Stimulated activated CD4-positive, alpha-beta T cell treated with anti-CD3 and anti-CD28 coated beads, Interleukin-4, amount 100 ng/mL, for 24 hours (primary cell): ENCODE data around the gene SERGEF.
"Not testable (repeated sequence)": the region's sequence is repeated elsewhere in the genome, so short reads cannot be mapped to it uniquely, and the experiment has no call there.

Source experiments
- DNase-seq: peaks from one replicate; pipeline ENCODE4 v3.0.0-alpha.2; 2020

The SERGEF gene

GRCh38 chr11:17901481-17901880 is 111.4 kb downstream of the SERGEF start:
- DNase-seq, result no peak

DNA sequence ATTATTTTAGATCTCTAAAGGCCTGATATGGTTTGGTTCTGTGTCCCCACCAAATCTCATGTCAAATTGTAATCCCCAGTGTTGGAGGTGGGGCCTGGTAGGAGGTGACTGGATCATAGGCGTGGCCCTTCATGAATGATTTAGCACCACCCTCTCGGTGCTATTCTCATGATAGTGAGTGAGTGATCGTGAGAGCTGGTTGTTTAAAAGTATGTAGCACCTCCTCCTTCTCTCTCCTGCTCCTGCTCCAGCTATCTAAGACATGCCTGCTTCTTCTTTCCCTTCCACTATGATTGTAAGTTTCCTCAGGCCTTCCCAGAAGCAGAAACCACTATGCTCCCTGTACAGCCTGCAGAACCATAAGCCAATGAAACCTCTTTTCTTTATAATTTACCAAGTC is 114.1 kb downstream of the SERGEF start:
- no peak for DNase-seq

GRCh38 chr11:17898071-17898470 is 114.8 kb downstream of the SERGEF start:
- DNase-seq, result no peak

DNA sequence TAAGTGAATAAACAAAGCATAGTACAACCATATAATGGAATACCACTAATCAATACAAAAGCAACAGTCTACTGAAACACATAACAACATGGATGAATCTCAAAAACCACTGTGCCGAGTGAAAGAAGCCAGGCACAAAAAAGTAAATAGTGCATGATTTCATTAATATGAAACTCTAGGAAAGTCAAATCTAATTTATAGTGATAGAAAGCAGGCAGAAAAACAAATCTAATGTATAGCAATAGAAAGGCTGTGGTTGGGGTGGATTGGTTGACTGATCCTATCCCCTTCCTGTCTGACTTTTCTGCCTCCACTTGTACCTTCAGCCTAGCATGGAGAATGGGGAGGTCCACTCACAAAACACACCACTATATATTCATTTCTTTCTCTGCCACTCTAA is 115.4 kb downstream of the SERGEF start:
- DNase-seq, result no peak

GRCh38 chr11:17896496-17897151 is 116.2 kb downstream of the SERGEF start:
- DNase-seq, result not testable (repeated sequence)

- no peak for DNase-seq
Measured at GRCh38 chr11:17894929-17895658, 117.8 kb downstream of the SERGEF start.

DNA sequence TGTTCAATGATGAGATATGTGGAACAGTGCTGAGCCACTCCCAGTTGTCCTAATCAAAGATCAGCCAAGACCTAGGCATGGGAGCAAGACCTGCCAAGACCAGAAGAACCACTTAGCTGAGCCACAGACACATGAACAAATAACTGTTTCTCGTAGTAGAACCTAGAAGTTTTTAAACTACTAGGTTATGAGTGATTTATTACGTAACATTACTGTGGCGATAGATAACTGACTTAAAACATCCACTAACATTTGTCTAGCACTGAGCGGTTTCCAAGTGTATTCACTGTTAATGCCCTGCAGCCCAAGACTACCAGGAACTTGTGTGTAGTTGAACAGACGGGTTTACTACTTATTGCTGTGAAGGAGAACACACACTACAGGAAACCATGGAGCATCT is 120.4 kb downstream of the SERGEF start:
- no peak for DNase-seq

- no peak for DNase-seq
Measured at GRCh38 chr11:17890325-17890724, 122.5 kb downstream of the SERGEF start.

GRCh38 chr11:17887779-17888178 is 125.1 kb downstream of the SERGEF start:
- no peak for DNase-seq

DNA sequence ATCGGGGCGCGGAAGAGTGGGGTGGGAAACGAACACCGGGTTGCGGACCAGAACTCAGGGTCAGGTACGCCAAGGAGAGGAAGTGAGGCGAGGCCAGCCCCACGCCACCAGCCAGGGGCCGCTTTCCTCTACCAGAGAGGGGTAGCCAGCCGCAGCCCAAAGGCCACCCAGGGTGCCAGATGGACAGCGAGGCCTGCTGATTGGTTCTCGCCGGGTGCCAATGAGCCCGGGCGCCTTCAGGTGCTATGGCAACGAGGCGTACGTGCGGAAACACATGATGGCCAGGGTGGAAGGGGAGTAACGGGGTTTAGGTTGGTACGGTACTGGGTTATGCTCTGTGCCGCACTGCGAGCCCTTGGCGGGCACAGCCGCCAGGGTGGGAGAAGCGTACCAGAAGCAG is 128.9 kb downstream of the SERGEF start:
- DNase-seq, result no peak

DNA sequence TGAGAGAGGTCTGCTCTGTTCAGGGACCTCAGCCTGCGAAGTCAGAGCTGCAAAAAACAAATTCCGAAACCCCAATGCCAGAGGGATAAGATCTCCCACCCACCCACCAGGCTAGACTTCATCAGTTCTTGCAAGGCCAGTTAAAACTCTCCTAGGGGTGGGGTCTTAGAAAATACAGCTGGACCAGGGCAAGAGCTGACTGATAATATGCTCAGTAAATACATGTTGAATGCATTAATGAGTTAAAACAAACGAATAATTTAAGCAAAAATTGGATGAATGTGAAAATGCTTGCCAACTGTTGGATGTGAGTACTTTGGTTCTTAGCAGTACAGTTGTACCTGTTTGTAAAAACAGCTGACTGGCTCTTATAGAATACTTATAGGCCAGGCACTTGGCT is 129.8 kb downstream of the SERGEF start:
- no peak for DNase-seq

DNA sequence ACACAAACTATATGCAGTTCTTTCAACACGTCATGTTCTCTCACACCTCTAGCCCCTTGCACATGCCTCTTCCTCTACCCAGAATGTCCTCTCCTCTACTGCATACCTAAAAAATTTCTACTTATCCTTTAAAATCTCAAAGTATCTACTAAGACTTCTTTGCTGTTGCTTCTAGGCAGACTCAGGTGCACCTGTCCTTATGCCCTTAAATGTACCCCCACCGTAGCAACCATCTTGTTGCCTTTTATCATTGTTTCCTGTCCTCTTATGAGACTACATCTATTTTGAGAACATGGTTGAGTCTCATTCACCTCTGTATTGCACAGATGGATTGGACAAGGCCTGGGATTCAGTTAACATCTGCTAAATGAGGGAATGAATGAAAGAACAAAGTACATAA is 134.1 kb downstream of the SERGEF start:
- no peak for DNase-seq

- no peak for DNase-seq
Measured at GRCh38 chr11:17877886-17878285, 135.0 kb downstream of the SERGEF start.

DNA sequence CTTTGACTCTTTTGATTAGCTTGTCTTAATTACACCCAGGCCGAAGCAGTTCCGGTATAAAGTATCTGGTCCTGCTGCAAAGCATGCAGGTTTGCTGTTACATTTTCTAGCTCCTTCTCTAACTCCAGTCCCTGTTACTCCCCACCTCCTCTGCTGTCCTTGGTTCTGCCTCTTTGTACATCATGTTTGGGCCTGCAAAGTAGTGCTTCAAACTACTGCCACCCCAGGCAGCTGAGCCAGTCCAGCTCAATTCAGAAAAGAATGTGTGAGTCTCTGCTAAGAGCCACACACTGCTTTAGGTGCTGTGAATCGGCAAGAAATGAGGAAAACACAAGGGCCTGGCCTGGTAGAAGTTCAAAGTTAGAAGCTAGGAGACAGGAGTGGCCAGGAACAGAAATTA is 136.0 kb downstream of the SERGEF start:
- DNase-seq, result no peak

DNA sequence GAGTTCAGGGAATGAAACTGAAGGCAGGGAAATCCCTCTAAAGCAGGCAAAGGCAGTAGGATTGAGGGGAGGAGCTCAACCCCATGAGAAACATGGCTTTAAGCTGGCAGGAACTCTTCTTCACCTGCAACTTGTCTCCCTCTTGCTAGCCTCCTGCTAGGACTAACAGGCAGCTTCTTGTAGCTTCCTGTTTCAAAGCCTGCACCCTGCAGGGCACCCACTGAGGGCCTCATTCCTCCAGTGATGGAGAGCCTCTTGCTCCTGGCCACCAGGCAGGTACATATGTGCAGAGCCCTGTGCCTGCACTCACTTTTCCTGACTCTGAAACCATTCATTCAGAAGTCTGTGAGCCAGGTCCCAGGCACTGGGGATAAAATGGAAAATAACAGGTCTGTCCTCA is 137.0 kb downstream of the SERGEF start:
- DNase-seq, result no peak

- DNase-seq, result no peak
Measured at GRCh38 chr11:17873586-17873985, 139.3 kb downstream of the SERGEF start.

DNA sequence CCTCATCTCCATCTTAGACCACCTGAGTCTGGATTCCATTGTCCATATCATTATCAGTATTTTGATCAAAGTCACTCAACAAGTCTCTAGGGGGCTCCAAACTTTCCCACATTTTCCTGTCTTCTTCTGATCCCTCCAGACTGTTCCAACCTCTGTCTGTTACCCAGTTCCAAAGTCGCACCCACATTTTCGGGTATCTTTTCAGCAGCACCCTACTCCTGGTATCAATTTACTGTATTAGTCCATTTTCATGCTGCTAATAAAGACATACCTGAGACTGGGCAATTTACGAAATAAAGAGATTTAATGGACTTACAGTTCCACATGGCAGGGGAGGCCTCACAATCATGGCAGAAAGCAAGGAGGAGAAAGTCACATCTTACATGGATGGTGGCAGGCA is 144.4 kb downstream of the SERGEF start:
- DNase-seq, result not testable (repeated sequence)

DNA sequence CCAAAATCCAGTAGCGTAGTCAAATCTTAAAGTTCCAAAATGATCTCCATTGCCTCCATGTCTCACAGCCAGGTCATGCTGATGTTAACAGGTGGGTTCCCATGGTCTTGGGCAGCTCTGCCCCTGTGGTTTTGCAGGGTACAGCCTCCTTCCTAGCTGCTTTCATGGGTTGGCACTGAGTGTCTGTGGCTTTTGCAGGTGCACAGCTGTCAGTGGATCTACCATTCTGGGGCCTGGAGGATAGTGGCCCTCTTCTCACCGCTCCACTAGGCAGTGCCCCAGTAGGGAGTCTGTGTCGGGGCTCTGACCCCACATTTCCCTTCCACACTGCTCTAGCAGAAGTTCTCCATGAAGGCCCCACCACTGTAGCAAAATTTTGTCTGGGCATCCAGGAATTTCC is 145.5 kb downstream of the SERGEF start:
- no peak for DNase-seq

DNA sequence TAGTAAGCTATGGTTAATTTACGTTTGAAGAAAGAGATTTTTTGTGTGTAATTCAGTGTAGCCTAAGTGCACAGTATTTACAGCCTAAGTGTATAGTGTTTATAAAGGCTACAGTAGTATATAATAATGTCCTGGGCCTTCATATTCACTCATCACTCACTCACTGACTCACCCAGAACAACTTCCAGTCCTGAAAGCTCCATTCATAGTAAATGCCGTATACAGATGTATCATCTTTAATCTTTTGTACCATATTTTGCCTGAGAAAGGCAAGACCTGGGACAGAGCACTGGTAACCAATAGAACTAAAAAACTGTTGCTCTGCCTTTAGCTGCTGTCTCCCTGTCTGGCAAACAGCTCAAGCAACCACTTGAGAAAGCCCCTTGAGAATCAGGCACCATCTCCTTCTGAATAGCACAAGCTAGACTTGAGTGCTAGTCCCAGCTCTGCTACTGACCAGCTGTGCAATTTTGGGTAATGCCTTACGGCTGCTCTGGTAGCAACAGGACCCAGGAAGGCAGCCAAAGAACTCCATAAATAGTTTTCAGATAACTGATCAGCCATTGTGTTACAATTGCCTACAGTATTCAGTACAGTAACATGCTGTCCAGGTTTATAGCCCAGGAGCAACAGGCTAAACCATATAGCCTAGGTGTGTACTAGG is 146.9 kb downstream of the SERGEF start:
- no peak for DNase-seq

DNA sequence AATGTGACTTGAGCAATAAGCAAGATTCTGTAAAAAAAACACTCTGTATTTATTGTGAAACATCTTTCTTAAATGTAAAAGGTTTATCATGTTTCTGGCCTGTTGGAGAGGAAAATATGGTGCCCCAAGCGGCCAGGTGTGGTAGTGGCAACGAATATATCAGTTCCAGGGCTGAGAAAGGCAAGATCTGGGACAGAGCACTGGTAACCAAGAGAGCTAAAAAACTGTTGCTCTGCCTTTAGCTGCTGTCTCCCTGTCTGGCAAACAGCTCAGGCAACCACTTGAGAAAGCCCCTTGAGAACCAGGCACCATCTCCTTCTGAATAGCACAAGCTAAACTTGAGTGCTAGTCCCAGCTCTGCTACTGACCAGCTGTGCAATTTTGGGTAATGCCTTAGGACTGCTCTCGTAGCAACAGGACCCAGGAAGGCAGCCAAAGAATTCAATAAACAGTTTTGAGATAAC is 148.3 kb downstream of the SERGEF start:
- DNase-seq, result peak; percentile 6

GRCh38 chr11:17861036-17861755 is 151.7 kb downstream of the SERGEF start:
- no peak for DNase-seq

GRCh38 chr11:17859552-17859951 is 153.3 kb downstream of the SERGEF start:
- DNase-seq, result no peak

DNA sequence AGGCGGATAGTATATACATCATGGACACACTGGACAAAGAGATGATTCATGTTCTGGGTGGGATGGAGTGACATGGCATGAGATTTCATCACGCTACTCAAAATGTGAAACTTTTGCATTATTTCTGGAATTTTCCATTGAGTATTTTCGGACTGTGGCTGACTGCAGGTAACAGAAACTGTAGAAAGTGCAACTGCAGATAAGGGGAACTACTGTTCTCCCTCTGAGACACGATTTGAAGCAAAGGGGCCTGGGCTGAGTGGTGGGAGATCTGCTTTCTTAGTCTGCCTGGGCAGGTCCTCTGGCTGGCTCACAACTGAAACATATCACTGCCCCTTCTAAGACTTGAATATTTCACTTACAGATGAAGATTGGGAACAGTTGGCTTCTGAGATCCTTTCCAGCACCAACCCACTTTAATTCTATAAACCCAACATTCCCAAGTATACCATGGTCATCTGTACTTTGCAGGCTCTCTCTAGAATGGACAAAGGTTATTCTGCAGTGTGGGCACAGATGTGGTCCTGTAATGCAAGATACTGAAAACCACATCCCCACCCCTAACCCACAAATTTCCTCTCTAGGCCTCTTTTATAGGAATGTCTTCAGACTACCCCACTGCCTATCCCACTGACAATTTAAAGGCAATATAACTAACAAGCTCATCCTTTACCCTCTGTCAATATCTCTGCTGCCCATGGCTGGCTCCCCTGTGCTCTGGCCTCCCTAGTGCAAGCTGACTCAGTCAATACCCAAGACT is 157.1 kb downstream of the SERGEF start:
- no peak for DNase-seq
